ENCODE measurements around the gene AMN. TPM values are rescaled to one million over a fixed set of nuclear protein-coding genes. Genes with fewer than 3 reads are reported as not detected.

AMN gene
- total and polyA plus RNA-seq, 9 of the 15 experiments (the other 6 are each of a cell fraction or from before 2014, with no cell fraction given): 0.04 to 0.14 TPM; not detected in 7

DNA sequence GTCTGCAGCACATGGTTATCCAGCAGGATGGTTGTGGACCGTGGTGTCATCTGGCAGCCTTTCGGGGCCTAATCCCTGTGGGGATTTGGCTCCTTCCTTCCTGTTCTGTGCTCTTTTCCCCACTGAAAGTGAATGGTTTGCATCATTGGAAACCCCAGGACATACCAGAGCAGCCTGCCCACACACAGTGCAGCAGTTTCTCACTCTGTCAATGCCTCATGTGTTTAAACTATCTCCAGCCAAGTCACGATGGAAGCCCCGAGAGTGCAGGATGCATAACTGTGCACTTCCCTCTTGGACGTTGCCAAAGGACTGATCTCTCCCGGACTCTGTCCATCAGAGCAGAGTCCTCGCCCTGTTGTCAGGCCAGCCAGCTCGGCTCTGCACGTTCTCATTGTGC, 29.0 kb upstream of the AMN start:
- no peak overlapping the region for H3K4me3 ChIP-seq
- H3K36me3 ChIP-seq (ENCODE audit: control insufficient read depth, insufficient read depth, low read length): peaks cover 33% of the 10 kb centered on the region; the same call in 2 of the 3 replicates
- H3K9me3 ChIP-seq (replicated peaks; ENCODE audit: control insufficient read depth, insufficient read depth, low read depth, low read length): no peaks in the 10 kb centered on the region
- TF ChIP-seq ZNF384 (IDR thresholded peaks at IDR 0.05; ENCODE audit: low read depth, low read length) (no peak), ZFP36 (IDR thresholded peaks at IDR 0.05; ENCODE audit: low read depth, low read length, partially characterized antibody) (no peak), KAT8 (IDR thresholded peaks at IDR 0.05; ENCODE audit: low read depth) (no peak), POLR3G (IDR thresholded peaks at IDR 0.05; ENCODE audit: extremely low read depth, insufficient read length, insufficient replicate concordance) (no peak), ZNF224 (CRISPR knock-in tag; IDR thresholded peaks at IDR 0.05) (no peak), BMI1 (IDR thresholded peaks at IDR 0.05; ENCODE audit: low read length) (no peak), SRF (CRISPR knock-in tag; IDR thresholded peaks at IDR 0.05) (no peak), HOXB6 (CRISPR knock-in tag; IDR thresholded peaks at IDR 0.05; ENCODE audit: borderline replicate concordance) (no peak), CEBPB (tag; IDR thresholded peaks at IDR 0.05) (no peak), ILF3 (IDR thresholded peaks at IDR 0.05; ENCODE audit: borderline replicate concordance) (no peak), ZNF3 (CRISPR knock-in tag; IDR thresholded peaks at IDR 0.05) (no peak), MXI1 (IDR thresholded peaks at IDR 0.05; ENCODE audit: low read depth, low read length) (no peak), TAL1 (IDR thresholded peaks at IDR 0.05) (no peak)
- TF ChIP-seq, protein P1, sequence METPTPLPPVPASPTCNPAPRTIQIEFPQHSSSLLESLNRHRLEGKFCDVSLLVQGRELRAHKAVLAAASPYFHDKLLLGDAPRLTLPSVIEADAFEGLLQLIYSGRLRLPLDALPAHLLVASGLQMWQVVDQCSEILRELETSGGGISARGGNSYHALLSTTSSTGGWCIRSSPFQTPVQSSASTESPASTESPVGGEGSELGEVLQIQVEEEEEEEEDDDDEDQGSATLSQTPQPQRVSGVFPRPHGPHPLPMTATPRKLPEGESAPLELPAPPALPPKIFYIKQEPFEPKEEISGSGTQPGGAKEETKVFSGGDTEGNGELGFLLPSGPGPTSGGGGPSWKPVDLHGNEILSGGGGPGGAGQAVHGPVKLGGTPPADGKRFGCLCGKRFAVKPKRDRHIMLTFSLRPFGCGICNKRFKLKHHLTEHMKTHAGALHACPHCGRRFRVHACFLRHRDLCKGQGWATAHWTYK (CRISPR knock-in tag; IDR thresholded peaks at IDR 0.05): no peak
- TF ChIP-seq, protein P2, sequence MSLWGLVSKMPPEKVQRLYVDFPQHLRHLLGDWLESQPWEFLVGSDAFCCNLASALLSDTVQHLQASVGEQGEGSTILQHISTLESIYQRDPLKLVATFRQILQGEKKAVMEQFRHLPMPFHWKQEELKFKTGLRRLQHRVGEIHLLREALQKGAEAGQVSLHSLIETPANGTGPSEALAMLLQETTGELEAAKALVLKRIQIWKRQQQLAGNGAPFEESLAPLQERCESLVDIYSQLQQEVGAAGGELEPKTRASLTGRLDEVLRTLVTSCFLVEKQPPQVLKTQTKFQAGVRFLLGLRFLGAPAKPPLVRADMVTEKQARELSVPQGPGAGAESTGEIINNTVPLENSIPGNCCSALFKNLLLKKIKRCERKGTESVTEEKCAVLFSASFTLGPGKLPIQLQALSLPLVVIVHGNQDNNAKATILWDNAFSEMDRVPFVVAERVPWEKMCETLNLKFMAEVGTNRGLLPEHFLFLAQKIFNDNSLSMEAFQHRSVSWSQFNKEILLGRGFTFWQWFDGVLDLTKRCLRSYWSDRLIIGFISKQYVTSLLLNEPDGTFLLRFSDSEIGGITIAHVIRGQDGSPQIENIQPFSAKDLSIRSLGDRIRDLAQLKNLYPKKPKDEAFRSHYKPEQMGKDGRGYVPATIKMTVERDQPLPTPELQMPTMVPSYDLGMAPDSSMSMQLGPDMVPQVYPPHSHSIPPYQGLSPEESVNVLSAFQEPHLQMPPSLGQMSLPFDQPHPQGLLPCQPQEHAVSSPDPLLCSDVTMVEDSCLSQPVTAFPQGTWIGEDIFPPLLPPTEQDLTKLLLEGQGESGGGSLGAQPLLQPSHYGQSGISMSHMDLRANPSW (CRISPR knock-in tag; IDR thresholded peaks at IDR 0.05): no peak
- H3K27me3 ChIP-seq (ENCODE audit: control insufficient read depth in 2 of 2, insufficient read depth in 2 of 2, low read length in 2 of 2): no peaks in the 10 kb centered on the region
- no peaks in the 10 kb centered on the region; a peak in 1 of 5 replicates for H3K4me1 ChIP-seq (replicated peaks in 1 of 2; ENCODE audit: control insufficient read depth in 2 of 2, insufficient read depth in 2 of 2, low read length in 2 of 2)
- no peak overlapping the region for H3K27ac ChIP-seq (ENCODE audit: extremely low read depth, low read depth, low read length)
- no TSS peak for BruUV-seq (replicated peaks)
- H4K20me1 ChIP-seq (replicated peaks; ENCODE audit: control insufficient read depth, insufficient read depth, low read length): no peaks in the 10 kb centered on the region
- in situ Hi-C loops (cut with MboI): no loop called here
- POLR2A ChIA-PET: interaction anchor here (0.6 kb wide), 1 partner anchor 353 kb away, joined by 5 read pairs; no protein-coding TSS in a partner anchor
- no peaks in the 10 kb centered on the region for H3K79me2 ChIP-seq (ENCODE audit: control insufficient read depth, insufficient read depth, low read length)
- H3K9me1 ChIP-seq (ENCODE audit: control insufficient read depth, insufficient read depth, low read length): no peaks in the 10 kb centered on the region
- H2AFZ ChIP-seq (ENCODE audit: low read depth, low read length): no peak overlapping the region
- H3K4me2 ChIP-seq (ENCODE audit: insufficient read depth, low read length): no peak overlapping the region
- DNase-seq (ENCODE audit: extremely low read depth in 1 of 4, low spot score in 3 of 4) (no peak), ATAC-seq (no peak), FAIRE-seq (no peak)
- WGBS (ENCODE audit: insufficient coverage, low coverage, missing lambda C conversion rate): 93% methylated on average over 9 of the region's 9 CpGs
- intact Hi-C loops (cut with micrococcal nuclease): no loop called here
- CTCF ChIA-PET (ENCODE audit: low intra/inter-chr PET ratio): no interaction called here
- no peak overlapping the region for H3K9ac ChIP-seq (ENCODE audit: insufficient read depth in 1 of 2, low read depth in 2 of 2, low read length in 2 of 2)
